ENCODE data around the gene ADSS2. TPM values are rescaled to one million over a fixed set of nuclear protein-coding genes. Genes with fewer than 3 reads are reported as not detected.

ADSS2 gene
- total RNA-seq, 1 donor, result 52.8 TPM

DNA sequence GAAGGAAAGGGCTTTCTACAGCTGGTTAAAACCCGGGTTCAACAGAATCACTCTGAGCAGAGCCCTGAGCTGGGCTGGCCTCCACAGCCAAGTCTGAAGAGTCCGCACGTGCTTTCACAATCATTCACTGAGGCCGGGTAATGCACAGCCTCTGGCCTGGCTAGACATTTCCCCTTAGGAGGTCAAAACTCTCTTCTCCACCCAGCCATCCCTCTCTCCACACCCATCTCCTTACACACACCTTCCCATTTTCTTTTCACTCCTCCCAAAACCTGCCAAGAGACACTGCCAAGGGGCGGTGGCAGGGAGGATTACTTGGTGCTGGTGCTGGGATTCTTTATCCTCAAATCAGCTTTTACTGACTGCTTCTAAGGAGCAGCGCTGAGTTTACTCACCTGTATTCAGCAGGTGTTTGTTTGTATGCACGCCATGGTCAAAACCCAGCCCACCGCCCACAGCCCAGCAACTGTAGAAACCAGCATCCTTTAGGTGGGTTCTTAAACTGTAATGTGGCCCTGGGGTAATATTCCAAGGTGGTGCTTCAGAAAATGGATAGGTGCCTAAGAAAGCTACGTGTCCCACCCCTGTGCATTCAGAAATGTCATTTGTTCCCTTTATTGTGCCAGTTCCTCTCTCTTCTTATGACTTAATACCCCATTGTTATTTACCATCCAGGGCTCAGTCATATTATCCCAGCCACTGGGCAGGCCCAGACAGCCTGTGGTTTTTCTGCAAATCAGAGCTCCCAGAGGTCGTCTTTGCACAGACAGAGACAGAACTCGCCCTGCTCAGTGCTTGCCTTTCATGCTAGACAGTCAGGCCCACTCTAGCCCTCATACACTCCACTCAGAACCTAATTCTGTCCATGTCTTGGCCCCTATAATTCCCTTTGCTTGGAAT lies 80.2 kb downstream of the ADSS2 start:
- Histone ChIP-seq H4K20me1 (ENCODE audit: insufficient read depth, low read length) (no peaks in the 10 kb centered on the region), H3K36me3 (ENCODE audit: insufficient read depth, low read length) (no peaks in the 10 kb centered on the region), H2AFZ (ENCODE audit: low read length) (peak overlapping the region; percentile 80), H3K4me2 (ENCODE audit: insufficient read depth, low read length) (no peak overlapping the region), H3K27ac (ENCODE audit: low read depth, low read length) (no peak overlapping the region), H3K4me3 (ENCODE audit: insufficient read depth, low read length) (no peak overlapping the region), H3K9me3 (ENCODE audit: low read depth, low read length) (no peaks in the 10 kb centered on the region), H3K4me1 (ENCODE audit: insufficient read depth, low read length) (peaks cover 22% of the 10 kb centered on the region), H3K79me2 (ENCODE audit: insufficient read depth, low read length) (no peaks in the 10 kb centered on the region), H3K27me3 (ENCODE audit: insufficient read depth, low read length) (no peaks in the 10 kb centered on the region)
- TF ChIP-seq, protein P1, sequence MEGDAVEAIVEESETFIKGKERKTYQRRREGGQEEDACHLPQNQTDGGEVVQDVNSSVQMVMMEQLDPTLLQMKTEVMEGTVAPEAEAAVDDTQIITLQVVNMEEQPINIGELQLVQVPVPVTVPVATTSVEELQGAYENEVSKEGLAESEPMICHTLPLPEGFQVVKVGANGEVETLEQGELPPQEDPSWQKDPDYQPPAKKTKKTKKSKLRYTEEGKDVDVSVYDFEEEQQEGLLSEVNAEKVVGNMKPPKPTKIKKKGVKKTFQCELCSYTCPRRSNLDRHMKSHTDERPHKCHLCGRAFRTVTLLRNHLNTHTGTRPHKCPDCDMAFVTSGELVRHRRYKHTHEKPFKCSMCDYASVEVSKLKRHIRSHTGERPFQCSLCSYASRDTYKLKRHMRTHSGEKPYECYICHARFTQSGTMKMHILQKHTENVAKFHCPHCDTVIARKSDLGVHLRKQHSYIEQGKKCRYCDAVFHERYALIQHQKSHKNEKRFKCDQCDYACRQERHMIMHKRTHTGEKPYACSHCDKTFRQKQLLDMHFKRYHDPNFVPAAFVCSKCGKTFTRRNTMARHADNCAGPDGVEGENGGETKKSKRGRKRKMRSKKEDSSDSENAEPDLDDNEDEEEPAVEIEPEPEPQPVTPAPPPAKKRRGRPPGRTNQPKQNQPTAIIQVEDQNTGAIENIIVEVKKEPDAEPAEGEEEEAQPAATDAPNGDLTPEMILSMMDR (IDR thresholded peaks at IDR 0.05; ENCODE audit: extremely low read depth, low read depth, low read length), result no peak
- DNase-seq (ENCODE audit: insufficient read length, low spot score, missing footprints), result no peak

DNA sequence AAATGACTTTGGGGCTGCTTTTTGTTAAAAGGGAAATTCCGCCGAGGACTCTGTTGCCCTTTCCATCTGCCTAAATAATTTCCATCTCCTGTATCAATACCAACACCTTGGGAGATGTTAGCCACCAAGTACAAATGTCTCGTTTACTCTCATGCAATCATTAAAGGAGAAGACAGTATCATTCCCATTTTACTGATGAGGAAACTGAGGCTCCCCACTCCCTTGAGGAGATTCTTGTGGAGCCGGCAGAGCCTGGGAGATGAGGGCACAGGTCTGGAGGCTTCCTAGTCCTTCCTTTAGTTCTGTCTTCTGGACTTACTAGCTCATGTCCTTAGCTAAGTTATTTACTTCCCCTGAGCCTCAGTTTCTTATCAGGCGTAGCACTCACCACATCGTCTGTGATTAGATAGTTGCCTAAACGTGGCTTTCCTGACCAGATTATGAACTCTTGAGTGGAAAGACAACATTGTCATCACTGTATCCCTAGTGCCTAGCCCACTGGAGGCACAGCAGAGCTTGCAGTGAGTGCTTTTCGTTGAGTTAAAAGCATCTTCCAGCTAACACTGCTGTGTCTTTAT lies 81.6 kb downstream of the ADSS2 start:
- no peak overlapping the region for H3K4me3 ChIP-seq (ENCODE audit: insufficient read depth, low read length)
- H3K27me3 ChIP-seq (ENCODE audit: insufficient read depth, low read length), result no peaks in the 10 kb centered on the region
- H3K4me1 ChIP-seq (ENCODE audit: insufficient read depth, low read length), result peaks cover 22% of the 10 kb centered on the region
- no peak for DNase-seq (ENCODE audit: insufficient read length, low spot score, missing footprints)
- TF ChIP-seq, protein P1 (IDR thresholded peaks at IDR 0.05; ENCODE audit: extremely low read depth, low read depth, low read length), result no peak
- no peaks in the 10 kb centered on the region for H3K9me3 ChIP-seq (ENCODE audit: low read depth, low read length)
- H3K27ac ChIP-seq (ENCODE audit: low read depth, low read length), result no peak overlapping the region
- no peaks in the 10 kb centered on the region for H3K36me3 ChIP-seq (ENCODE audit: insufficient read depth, low read length)
- no peak overlapping the region for H2AFZ ChIP-seq (ENCODE audit: low read length)
- H3K79me2 ChIP-seq (ENCODE audit: insufficient read depth, low read length), result no peaks in the 10 kb centered on the region
- no peaks in the 10 kb centered on the region for H4K20me1 ChIP-seq (ENCODE audit: insufficient read depth, low read length)
- H3K4me2 ChIP-seq (ENCODE audit: insufficient read depth, low read length), result no peak overlapping the region

GRCh38 chr1:244369256-244370057 lies 82.3 kb downstream of the ADSS2 start:
- H3K4me1 ChIP-seq (ENCODE audit: insufficient read depth, low read length), result peaks cover 22% of the 10 kb centered on the region
- H3K27me3 ChIP-seq (ENCODE audit: insufficient read depth, low read length), result no peaks in the 10 kb centered on the region
- H3K4me2 ChIP-seq (ENCODE audit: insufficient read depth, low read length), result peak overlapping the region; percentile 57
- H3K4me3 ChIP-seq (ENCODE audit: insufficient read depth, low read length), result peak overlapping the region; percentile 12
- TF ChIP-seq, protein P1 (IDR thresholded peaks at IDR 0.05; ENCODE audit: extremely low read depth, low read depth, low read length), result no peak
- H3K36me3 ChIP-seq (ENCODE audit: insufficient read depth, low read length), result no peaks in the 10 kb centered on the region
- H3K79me2 ChIP-seq (ENCODE audit: insufficient read depth, low read length), result no peaks in the 10 kb centered on the region
- H4K20me1 ChIP-seq (ENCODE audit: insufficient read depth, low read length), result no peaks in the 10 kb centered on the region
- peak; percentile 73 for DNase-seq (ENCODE audit: insufficient read length, low spot score, missing footprints)
- H2AFZ ChIP-seq (ENCODE audit: low read length), result peak overlapping the region; percentile 82
- no peaks in the 10 kb centered on the region for H3K9me3 ChIP-seq (ENCODE audit: low read depth, low read length)
- peak overlapping the region; percentile 76 for H3K27ac ChIP-seq (ENCODE audit: low read depth, low read length)

Measured in osteoblast (primary cell).